ENCODE results near the gene XRCC1.
"Not testable (repeated sequence)": the region's sequence is repeated elsewhere in the genome, so short reads cannot be mapped to it uniquely, and the experiment has no call there.

The XRCC1 gene

GRCh38 chr19:43523696-43524095 lies 51.6 kb downstream of the XRCC1 start:
- Mint-ChIP-seq H3K4me1 (peaks cover 35% of the 10 kb centered on the region), H3K36me3 (peaks cover 16% of the 10 kb centered on the region)
- not testable (repeated sequence) for H3K4me3 Mint-ChIP-seq, H3K27ac Mint-ChIP-seq, H3K27me3 Mint-ChIP-seq, DNase-seq, H3K9me3 Mint-ChIP-seq
- CTCF ChIA-PET: interaction anchor here (4.2 to 6.7 kb wide), 2 partner anchors 72 to 77 kb away, joined by 20 to 194 read pairs; partner anchors contain the start of genes IRGQ and ZNF576

- Mint-ChIP-seq H3K9me3 (no peaks in the 10 kb centered on the region), H3K27me3 (no peaks in the 10 kb centered on the region), H3K36me3 (peaks cover 17% of the 10 kb centered on the region), H3K27ac (no peak overlapping the region), H3K4me3 (no peak overlapping the region), H3K4me1 (peaks cover 35% of the 10 kb centered on the region)
- no peak for DNase-seq
- CTCF ChIA-PET: interaction anchor here (4.2 to 6.7 kb wide), 3 partner anchors 72 to 89 kb away, joined by 20 to 194 read pairs (median 84); partner anchors contain the start of genes IRGQ and ZNF576
Observed at GRCh38 chr19:43522929-43523328, 52.4 kb downstream of the XRCC1 start.

GRCh38 chr19:43519436-43520088 lies 55.8 kb downstream of the XRCC1 start:
- H3K27ac Mint-ChIP-seq: peak overlapping the region; percentile 62
- no peaks in the 10 kb centered on the region for H3K9me3 Mint-ChIP-seq
- CTCF ChIA-PET: interaction anchor here (0.6 to 6.7 kb wide), 32 partner anchors 8 to 312 kb away, joined by 3 to 194 read pairs (median 6); partner anchors contain the start of genes IRGQ, PHLDB3, ZNF575 and ZNF576
- DNase-seq: peak; percentile 86
- no peak overlapping the region for H3K4me3 Mint-ChIP-seq
- peaks cover 18% of the 10 kb centered on the region for H3K4me1 Mint-ChIP-seq
- H3K36me3 Mint-ChIP-seq: peaks cover 29% of the 10 kb centered on the region
- no peaks in the 10 kb centered on the region for H3K27me3 Mint-ChIP-seq

- H3K4me3 Mint-ChIP-seq: no peak overlapping the region
Observed at GRCh38 chr19:43518051-43518450, 57.3 kb downstream of the XRCC1 start.

GRCh38 chr19:43512399-43512798 lies 62.9 kb downstream of the XRCC1 start:
- CTCF ChIA-PET: interaction anchor here (1.2 kb wide), 1 partner anchor 9 kb away, joined by 5 read pairs; no protein-coding TSS in a partner anchor
- H3K27me3 Mint-ChIP-seq, H3K4me1 Mint-ChIP-seq, DNase-seq, H3K9me3 Mint-ChIP-seq, H3K27ac Mint-ChIP-seq, H3K4me3 Mint-ChIP-seq: not testable (repeated sequence)
- H3K36me3 Mint-ChIP-seq: peaks cover 48% of the 10 kb centered on the region

More at GRCh38 chr19:43518051-43518450, 57.3 kb downstream of the XRCC1 start:
- no peak overlapping the region for H3K27ac Mint-ChIP-seq
- H3K4me1 Mint-ChIP-seq: peaks cover 13% of the 10 kb centered on the region
- no peaks in the 10 kb centered on the region for H3K9me3 Mint-ChIP-seq
- no peak for DNase-seq
- no peaks in the 10 kb centered on the region for H3K27me3 Mint-ChIP-seq
- peaks cover 34% of the 10 kb centered on the region for H3K36me3 Mint-ChIP-seq
- CTCF ChIA-PET: interaction anchor here (1.5 to 6.7 kb wide), 6 partner anchors 13 to 84 kb away, joined by 4 to 194 read pairs (median 16); no protein-coding TSS in a partner anchor

- Mint-ChIP-seq H3K36me3 (peaks cover 44% of the 10 kb centered on the region), H3K4me1 (no peaks in the 10 kb centered on the region), H3K4me3 (no peak overlapping the region), H3K27ac (no peak overlapping the region), H3K27me3 (no peaks in the 10 kb centered on the region), H3K9me3 (no peaks in the 10 kb centered on the region)
- CTCF ChIA-PET: no interaction called here
- no peak for DNase-seq
Observed at GRCh38 chr19:43511324-43511723, 64.0 kb downstream of the XRCC1 start.

GRCh38 chr19:43510713-43511112 lies 64.6 kb downstream of the XRCC1 start:
- no peak for DNase-seq
- CTCF ChIA-PET: interaction anchor here (0.6 to 2.0 kb wide), 3 partner anchors 9 to 79 kb away, joined by 3 to 9 read pairs (median 3); no protein-coding TSS in a partner anchor
- Mint-ChIP-seq H3K4me1 (peaks cover 5% of the 10 kb centered on the region), H3K36me3 (peaks cover 45% of the 10 kb centered on the region), H3K27ac (no peak overlapping the region), H3K4me3 (no peak overlapping the region), H3K9me3 (no peaks in the 10 kb centered on the region), H3K27me3 (no peaks in the 10 kb centered on the region)

GRCh38 chr19:43507880-43508279 lies 67.4 kb downstream of the XRCC1 start:
- DNase-seq: no peak
- no peaks in the 10 kb centered on the region for H3K27me3 Mint-ChIP-seq
- H3K4me3 Mint-ChIP-seq: no peak overlapping the region
- CTCF ChIA-PET: no interaction called here
- peaks cover 27% of the 10 kb centered on the region for H3K4me1 Mint-ChIP-seq
- no peak overlapping the region for H3K27ac Mint-ChIP-seq
- H3K36me3 Mint-ChIP-seq: peaks cover 35% of the 10 kb centered on the region
- no peaks in the 10 kb centered on the region for H3K9me3 Mint-ChIP-seq

- Mint-ChIP-seq H3K27ac (no peak overlapping the region), H3K9me3 (no peaks in the 10 kb centered on the region)
Observed at GRCh38 chr19:43506629-43507028, 68.7 kb downstream of the XRCC1 start.

GRCh38 chr19:43505941-43506340 lies 69.4 kb downstream of the XRCC1 start:
- H3K27me3 Mint-ChIP-seq: no peaks in the 10 kb centered on the region
- H3K27ac Mint-ChIP-seq: peak overlapping the region; percentile 51
- CTCF ChIA-PET: interaction anchor here (1.0 to 1.5 kb wide), 2 partner anchors 13 to 43 kb away, joined by 3 to 9 read pairs; no protein-coding TSS in a partner anchor
- peaks cover 31% of the 10 kb centered on the region for H3K36me3 Mint-ChIP-seq
- H3K4me3 Mint-ChIP-seq: no peak overlapping the region
- H3K4me1 Mint-ChIP-seq: peaks cover 38% of the 10 kb centered on the region
- H3K9me3 Mint-ChIP-seq: no peaks in the 10 kb centered on the region
- DNase-seq: no peak

More at GRCh38 chr19:43506629-43507028, 68.7 kb downstream of the XRCC1 start:
- H3K4me1 Mint-ChIP-seq: peaks cover 35% of the 10 kb centered on the region
- no peak for DNase-seq
- H3K27me3 Mint-ChIP-seq: no peaks in the 10 kb centered on the region
- peaks cover 35% of the 10 kb centered on the region for H3K36me3 Mint-ChIP-seq
- CTCF ChIA-PET: interaction anchor here (1.0 kb wide), 1 partner anchor 43 kb away, joined by 3 read pairs; no protein-coding TSS in a partner anchor
- H3K4me3 Mint-ChIP-seq: no peak overlapping the region

- DNase-seq: no peak
- H3K4me3 Mint-ChIP-seq: peak overlapping the region; percentile 41
- CTCF ChIA-PET: interaction anchor here (1.1 to 2.2 kb wide), 4 partner anchors 14 to 72 kb away, joined by 3 to 17 read pairs (median 7); no protein-coding TSS in a partner anchor
Observed at GRCh38 chr19:43505186-43505456, 70.2 kb downstream of the XRCC1 start.

GRCh38 chr19:43504426-43505185 lies 70.7 kb downstream of the XRCC1 start, which contains the start of gene PHLDB3:
TSS of gene PHLDB3 (minus strand) at chr19:43504746. CDS start at chr19:43504118, 628 bp downstream.
- Mint-ChIP-seq H3K4me3 (peak within 1 kb of the TSS; percentile 83), H3K36me3 (peaks cover 25% of the 10 kb centered on the region), H3K4me1 (peaks cover 42% of the 10 kb centered on the region), H3K27ac (peak within 1 kb of the TSS; percentile 89), H3K27me3 (no peaks in the 10 kb centered on the region), H3K9me3 (no peaks in the 10 kb centered on the region)
- DNase-seq: peak; percentile 68
- CTCF ChIA-PET: interaction anchor here (0.7 to 2.2 kb wide), 10 partner anchors 9 to 72 kb away, joined by 3 to 17 read pairs (median 5); no protein-coding TSS in a partner anchor

More at GRCh38 chr19:43505186-43505456, 70.2 kb downstream of the XRCC1 start:
- Mint-ChIP-seq H3K27ac (peak overlapping the region; percentile 84), H3K4me1 (peaks cover 42% of the 10 kb centered on the region), H3K27me3 (no peaks in the 10 kb centered on the region), H3K9me3 (no peaks in the 10 kb centered on the region), H3K36me3 (peaks cover 29% of the 10 kb centered on the region)

- peak overlapping the region; percentile 83 for H3K4me3 Mint-ChIP-seq
- peaks cover 42% of the 10 kb centered on the region for H3K4me1 Mint-ChIP-seq
- H3K27ac Mint-ChIP-seq: peak overlapping the region; percentile 89
- H3K27me3 Mint-ChIP-seq: no peaks in the 10 kb centered on the region
- CTCF ChIA-PET: interaction anchor here (0.7 to 2.3 kb wide), 12 partner anchors 9 to 71 kb away, joined by 3 to 17 read pairs (median 5); no protein-coding TSS in a partner anchor
- H3K36me3 Mint-ChIP-seq: peaks cover 21% of the 10 kb centered on the region
- DNase-seq: peak; percentile 100
- no peaks in the 10 kb centered on the region for H3K9me3 Mint-ChIP-seq
Observed at GRCh38 chr19:43503501-43504425, 71.6 kb downstream of the XRCC1 start.
